Anterior cingulate cortex (tissue), 58 donors: ENCODE measurements around the gene NLRP5.
"Not testable (repeated sequence)": the region's sequence is repeated elsewhere in the genome, so short reads cannot be mapped to it uniquely, and the experiment has no call there.

Source experiments
- DNase-seq, 58 donors: peaks; one replicate each; lab custom pipeline; 2025; lab: John Stamatoyannopoulos, UW

Gene NLRP5

DNA sequence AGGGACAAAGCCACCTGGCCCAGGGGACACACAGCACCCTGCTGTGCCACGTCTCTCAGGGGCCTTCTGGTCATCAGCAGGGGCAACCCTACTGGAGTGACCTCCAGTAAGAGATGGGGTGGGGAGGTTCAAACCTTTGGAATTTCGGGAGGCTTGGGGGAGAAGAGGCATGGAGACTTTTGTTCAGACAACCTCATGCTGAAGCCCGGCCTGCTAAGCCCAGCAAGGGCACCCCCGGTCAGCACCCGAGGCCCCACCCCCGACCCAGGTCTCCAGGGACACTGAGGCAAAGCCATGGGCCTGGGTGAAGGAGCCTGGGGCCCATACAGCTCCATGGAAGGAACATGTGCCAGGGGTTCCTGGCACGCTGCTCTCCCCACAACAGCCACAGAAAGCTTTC, 111.2 kb downstream of the NLRP5 start:
- no peak for DNase-seq

DNA sequence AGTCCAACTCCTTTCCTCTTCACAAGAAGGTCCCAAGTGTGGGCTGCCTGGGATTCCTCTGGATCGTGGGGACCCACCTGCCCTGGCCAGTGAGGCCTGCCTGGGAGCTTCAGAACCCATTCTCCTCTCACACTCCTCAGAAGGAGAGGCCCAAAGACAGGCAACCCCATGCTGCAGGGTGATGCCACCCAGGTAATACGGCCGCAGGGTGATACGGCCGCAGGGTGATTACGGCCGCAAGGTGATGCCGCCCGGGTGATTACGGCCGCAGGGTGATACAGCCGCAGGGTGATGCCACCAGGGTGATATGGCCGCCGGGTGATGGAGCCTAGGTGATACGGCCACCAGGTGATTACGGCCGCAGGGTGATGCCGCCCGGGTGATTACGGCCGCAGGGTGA, 111.7 kb downstream of the NLRP5 start:
- DNase-seq, result not testable (repeated sequence)

DNA sequence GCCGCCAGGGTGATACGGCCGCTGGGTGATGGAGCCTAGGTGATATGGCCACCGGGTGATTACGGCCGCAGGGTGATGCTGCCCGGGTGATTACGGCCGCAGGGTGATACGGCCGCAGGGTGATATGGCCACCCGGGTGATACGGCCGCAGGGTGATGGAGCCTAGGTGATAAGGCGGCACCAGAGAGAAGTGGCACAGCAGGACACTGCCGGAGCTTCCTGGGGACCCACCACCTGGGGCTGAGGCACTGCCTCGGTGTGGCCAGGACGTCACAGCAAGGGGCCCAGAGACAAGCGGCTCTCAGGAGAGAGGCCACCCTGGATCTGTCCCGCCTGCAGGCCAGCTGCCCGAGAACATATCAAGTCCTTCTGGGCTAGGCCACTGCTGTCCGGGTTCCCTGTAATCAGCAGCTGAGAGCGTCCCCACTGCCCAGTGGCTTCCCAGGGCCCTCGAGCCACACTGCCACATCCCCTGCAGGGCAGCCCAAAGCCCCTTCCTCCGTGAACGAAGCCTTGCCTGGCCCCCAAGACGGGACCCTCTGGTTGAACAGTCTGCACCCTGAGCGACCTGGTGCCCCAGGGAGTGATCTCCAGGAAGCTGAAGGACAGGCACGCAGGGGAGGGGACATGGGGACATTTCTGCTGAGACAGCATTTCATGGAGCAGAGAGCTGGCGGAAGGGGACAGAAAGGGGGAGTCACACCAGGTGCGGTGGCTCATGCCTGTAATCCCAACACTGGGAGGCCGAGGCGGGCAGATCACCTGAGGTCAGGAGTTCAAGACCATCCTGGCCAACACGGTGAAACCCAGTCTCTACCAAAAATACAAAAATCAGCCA, 112.4 kb downstream of the NLRP5 start:
- no peak for DNase-seq

DNA sequence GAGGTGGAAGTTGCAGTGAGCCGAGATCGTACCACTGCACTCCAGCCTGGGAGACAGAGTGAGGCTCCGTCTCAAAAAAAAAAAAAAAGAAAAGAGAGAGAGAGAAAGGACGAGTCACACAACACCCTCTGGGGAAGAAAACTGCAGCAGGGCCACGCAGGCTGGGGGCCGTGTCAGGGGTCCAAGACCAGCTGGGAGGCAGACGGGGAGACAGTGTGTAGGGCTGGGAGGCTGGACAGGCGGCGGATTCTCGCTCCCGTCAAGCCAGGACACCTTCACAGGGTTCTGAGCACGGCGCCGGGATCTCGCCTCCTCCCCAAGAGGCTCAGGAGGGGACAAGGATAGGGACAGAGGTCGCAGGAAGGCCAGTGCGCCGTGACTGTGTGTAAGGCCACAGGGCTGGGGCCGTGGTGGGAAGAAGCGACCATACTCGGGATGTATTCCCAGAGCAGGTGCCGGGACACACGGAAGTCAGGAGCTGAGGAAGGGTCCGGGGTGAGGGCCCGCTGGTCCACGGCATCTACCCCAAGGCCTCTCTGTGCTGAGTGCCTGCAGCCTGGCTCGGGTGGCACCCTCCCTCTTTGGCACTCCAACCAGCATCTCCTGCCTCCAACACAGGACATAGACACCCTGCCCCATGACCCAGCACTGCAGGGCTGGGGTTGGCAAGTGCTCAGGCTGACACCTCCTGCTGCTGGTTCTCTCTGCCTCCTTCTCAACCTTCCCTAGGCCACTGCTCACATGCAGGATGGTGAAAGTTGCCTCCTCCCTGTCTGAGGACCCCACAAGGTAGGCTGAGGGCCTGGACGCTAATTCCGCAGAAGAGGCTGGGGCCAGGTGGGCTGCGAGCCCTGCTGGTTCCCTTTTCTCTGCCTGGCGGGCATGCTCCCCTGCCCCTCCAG, 113.3 kb downstream of the NLRP5 start:
- no peak for DNase-seq

DNA sequence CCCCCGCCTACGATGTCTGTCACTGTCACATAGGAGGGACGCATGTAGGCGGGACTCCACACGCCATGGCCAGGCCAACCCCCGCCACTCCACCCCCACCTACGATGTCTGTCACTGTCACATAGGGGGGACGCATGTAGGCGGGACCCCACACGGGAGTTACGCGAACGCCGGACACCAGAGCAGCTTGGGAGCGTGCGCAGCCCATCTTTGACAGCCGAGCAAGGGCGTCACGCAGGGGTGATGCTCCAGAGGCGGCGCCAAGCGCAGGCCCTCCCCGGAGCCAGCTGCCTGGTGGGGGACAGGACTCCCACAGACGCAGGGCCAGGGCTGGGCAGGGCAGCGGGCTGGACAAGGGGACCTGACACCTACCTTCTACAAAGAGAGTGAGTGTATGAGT, 114.5 kb downstream of the NLRP5 start:
- no peak for DNase-seq

DNA sequence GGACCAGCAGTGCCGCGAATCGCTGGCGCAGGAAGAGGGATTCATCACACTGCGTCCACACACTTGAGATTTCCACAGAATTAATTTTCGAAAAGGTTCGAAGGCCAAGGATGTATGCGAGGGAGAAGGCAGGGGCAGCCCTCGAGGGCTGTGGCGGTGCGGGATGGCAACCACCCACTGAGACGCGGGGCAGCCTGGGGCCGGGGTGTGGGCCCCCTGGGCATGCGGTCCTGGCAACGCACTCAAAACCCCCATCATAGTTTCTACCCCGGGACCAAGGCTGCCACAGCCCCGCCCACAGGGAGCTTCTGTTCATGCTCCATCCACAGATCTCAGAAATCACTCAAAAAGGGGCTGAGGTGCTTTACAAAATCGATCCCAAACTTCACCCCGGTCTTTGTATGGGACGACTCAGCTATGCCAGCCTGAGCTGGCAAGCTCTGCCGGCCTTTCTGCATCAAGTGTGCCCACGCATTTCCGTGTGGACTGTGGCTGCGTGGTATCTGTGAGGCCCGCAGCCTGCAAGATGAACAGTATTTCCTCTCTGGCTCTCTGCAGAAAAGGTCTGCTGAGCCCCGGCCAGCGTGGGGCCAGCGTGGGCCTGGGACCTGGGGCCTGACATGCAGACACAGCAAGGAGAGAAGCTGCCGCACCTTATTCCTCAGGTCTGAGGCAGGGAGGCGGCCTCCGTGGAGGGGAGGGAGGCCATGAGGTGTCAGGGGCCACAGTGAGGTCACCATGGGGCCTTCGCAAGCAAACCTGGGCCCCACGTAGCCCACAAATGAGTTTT, 115.4 kb downstream of the NLRP5 start:
- DNase-seq, result no peak

DNA sequence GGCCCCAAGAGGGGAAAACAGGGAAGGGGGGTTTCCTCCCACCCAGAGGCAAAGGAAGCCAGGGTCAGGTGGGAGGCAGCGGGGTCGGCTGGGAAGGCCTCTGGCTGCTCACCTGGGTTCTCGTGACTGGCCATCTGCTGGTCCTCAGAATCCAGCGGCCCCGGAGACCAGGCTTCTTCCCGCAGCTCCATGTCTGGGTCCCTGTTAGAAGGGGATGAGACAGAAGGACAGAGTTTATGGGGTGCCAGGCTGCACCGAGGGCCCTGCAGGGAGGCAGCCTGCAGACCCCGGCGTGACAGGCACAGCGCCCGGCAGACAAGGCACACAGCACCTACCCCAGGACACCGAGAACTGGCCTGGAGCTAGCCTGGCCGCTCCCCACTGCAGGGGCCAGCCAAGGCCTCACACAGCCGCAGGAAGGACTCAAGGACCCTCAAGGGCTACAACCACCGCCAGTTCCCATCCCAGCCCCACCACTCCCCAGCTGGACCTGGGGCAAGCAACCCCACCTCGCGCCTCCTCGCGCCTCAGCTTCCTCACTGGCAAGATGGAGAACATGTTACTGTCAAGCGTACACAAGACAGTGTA, 116.5 kb downstream of the NLRP5 start:
- DNase-seq, result no peak

DNA sequence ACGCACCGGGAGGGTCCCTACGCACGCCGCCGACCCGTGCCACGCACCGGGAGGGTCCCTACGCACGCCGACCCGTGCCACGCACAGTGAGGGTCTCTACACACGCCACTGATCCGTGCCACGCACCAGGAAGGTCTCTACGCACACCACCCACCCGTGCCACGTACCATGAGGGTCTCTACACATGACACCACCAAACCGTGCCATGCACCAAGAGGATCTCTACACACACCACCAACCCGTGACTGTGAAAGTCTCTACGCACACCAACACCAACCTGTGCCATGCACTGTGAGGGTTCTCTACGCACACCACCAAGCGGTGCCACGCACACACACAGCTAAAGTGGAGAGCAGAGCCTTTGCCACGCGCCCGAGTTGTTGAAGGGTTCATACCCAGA, 117.8 kb downstream of the NLRP5 start:
- DNase-seq, result no peak

DNA sequence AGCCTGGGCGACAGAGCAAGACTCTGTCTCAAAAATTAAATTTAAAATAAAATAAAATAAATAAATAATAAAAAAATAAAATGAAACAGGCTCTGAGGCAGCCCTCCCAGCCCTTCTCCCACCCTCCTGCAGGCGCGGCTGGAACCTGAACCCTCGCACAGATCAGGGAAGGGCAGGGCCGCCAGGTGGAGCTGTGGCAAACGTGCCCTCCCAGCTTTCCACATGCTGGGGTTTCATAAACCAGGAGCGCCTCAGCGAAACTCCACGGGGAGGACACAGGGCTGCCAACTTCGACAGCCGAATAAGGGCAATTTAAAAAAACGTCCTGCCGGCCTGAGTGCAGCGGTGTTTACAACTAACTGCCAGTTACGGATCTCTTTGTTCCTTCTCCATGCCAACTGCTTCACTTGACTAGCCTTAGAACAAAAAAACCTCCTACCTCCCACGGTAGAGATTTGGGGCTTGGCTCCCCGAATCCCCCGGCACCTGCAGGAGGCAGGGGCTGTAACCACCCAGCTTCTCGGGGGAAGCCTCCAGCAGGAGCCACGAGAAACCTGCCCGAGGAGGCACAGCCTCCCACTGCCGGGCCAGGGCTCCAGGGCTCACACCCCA, 118.6 kb downstream of the NLRP5 start:
- DNase-seq, result peak in 49 of 58 donors; percentile 12 to 85 (median 51)

DNA sequence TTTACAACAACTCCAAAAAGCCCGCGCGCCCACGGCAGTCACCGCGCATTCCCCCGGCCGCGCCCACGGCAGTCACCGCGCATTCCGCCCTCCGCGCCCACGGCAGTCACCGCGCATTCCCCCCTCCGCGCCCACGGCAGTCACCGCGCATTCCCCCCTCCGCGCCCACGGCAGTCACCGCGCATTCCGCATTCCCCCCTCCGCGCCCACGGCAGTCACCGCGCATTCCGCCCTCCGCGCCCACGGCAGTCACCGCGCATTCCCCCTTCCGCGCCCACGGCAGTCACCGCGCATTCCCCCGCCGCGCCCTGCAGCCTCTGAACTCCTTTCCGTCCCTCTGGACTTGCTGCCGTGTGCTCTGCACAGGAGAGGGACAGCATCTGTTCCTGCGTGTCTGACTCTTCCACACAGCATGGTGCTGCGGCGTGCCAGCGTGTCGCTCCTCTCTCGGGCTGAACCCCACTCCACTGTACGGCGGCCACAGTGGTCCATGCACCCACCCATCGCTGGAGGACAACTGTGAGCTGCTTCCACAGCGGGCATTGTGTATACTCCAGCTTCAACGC, 119.3 kb downstream of the NLRP5 start:
- DNase-seq, result not testable (repeated sequence)

DNA sequence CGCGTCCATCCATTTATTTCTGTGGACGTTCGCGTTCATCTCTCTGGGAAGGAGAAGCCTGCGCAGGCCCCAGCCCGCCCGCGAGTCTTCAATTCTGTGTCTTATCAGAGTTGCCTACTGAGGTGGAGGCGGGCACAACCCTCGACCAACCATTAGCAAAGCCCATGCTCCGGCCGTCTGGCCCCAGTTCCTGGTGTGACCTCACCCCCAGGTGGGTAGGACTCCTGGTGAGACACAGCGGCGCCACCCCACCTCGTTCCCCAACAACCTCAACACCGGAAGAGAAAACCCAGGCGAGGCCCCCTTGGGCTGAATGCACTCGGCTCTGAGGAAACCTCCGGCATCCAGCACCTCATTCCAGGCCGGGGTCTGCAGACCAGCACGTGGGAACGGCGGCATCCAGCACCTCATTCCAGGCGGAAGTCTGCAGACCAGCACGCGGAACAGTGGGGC, 119.8 kb downstream of the NLRP5 start:
- no peak for DNase-seq

DNA sequence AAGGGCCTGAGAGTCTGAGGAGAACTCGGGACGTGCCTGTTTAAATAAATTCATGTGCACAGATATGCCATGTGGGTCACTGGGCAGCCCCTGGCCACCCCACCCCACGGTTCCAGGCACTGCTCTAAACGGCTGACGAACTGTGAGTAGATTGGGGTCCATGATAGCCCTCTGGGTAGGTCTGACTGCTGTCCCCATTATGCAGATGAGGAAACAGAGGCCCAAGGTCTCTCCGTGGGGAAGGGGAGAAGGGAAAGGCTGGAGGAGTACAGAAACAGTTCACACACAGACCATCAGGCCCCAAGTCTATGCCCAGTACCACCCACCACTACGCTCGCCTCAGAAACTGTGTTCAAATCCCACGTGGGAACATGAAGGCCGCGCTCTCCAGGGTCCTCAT, 120.4 kb downstream of the NLRP5 start:
- DNase-seq, result no peak

DNA sequence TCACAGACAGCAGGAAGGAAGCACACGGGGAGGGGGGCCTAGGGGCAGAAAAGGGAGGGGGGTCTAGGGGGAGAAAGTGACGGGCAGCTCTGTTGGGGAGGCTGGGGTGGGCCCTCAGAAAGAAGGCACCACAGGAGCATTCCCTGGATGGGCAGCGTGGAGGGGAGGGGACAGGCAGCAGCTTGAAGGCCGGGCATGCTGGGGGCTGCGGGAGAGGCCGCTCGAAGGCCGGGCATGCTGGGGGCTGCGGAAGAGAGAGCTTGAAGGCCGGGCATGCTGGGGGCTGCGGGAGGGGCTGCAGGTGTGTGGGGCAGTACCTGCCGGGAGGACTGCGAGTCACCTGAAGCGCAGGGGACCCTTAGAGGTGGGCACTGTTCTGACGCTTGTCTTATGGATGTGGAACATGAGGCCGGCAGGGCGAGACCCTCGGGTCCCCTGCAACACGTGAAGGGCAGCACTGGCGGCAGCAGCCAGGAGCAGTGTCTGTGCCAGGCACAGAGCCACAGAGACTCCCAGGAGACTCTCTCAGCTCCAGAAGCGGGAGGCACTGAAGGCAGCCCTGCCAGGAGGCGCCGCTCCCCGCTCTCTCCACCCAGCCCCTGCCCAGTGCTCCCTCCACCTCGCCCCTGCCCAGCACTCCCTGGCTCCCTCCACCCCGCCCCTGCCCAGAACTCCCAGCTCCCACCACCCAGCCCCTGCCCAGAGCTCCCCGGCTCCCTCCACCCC, 121.2 kb downstream of the NLRP5 start:
- peak in 14 of 58 donors; percentile 10 to 61 (median 22) for DNase-seq

DNA sequence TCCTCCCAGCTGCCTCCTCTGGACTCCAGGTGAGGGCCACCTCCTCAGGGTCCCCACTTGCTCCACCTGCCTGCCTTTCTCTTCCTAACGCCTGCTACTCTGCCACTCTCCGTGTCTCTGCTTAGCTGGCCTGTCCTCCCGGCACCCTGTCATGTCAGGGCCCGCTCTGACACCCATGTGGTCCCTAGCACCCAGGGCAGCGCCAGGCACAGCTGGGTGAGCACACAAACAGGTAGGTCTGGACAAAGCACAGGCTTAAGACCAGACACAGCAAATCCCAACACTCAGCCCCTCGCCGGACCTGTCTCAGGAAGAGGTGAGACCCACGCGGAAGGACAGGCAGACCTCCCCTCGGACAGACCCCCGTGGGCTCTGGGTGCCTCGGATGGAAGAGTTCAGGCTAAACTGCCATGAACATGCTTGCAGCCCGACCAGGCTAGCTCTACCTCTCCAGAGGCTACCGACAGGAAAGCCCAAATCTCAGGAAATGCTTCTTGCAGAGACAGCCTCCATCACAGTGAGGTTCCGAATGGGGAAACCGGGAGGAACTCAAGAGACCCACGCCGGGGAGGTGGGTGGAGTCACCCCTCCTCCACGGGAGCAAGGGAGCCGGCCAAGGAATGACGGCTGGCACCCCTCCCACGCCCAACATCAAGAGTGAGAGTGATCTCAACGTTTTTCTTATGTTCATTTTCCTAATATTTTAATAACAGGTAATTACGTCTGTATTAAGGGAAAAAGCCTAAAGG, 122.0 kb downstream of the NLRP5 start:
- peak in 3 of 58 donors; percentile 23 to 33 (median 31) for DNase-seq

DNA sequence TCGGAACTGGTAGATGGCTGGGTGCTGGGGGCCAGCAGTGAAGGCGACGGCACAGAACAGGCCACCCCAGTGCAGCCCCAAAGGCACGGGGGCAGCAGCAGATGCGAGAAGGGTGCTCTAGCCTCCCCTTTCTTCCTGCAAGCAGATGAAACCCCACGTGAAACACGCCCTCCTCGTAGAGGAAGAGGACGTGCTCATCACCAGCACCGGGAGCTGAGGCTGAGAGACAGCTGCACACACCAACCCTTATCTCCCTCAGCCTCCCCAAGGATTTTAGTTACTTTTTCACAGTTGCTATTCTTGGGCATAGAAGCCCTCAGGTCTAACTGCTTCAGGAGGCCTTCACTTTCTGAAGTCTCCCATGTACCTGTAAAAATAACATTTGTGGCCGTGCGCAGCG, 122.7 kb downstream of the NLRP5 start:
- DNase-seq, result peak in 2 of 58 donors; percentile 9 to 43

DNA sequence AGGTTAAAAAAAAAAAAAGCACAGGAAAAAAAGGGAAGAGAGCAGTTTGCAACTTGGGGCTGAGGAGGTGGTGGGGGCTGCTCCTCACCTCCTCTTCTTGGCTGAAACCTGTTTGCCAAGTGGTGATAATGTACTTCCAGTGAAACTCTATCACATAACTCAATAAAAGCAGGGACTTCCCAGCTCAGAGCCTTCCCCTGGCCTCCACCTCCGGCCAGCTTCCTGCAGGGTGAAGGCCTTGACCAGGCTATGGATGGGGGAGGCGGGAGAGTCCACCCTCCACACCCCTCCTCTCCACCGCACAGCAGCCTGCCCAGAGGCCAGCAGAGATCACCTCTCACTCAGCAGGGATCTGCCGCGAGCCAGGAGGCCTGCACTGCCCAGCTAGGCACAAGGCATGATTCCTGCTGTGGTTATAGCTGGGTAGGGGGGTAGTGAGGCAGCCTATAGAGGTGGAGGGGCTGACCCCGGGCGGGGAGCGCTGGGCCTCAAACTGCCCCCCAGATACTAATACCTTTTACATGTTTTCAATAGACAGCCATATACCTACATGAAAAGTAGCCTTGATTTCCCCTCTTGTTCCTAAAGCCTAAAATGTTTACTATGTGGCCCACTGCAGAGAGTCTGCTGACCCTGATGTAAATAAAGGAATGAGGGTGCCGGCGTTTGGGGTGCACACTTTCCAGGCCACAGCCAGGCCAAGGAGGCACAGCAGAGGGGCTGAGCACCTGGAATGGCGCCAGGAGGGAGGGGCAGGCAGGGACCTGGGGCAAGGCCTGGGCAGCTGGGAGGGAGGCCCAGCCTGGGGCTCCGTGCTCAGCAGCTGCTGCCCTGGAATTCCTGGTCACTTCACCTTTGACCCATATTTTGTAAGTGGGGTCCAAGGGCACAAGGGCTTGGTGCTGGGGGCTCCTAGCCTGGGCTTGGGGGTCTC, 124.2 kb downstream of the NLRP5 start:
- DNase-seq, result no peak
